ENCODE results near the gene CDH1.
"Not testable (repeated sequence)": the region's sequence is repeated elsewhere in the genome, so short reads cannot be mapped to it uniquely, and the experiment has no call there.

CDH1 gene

DNA sequence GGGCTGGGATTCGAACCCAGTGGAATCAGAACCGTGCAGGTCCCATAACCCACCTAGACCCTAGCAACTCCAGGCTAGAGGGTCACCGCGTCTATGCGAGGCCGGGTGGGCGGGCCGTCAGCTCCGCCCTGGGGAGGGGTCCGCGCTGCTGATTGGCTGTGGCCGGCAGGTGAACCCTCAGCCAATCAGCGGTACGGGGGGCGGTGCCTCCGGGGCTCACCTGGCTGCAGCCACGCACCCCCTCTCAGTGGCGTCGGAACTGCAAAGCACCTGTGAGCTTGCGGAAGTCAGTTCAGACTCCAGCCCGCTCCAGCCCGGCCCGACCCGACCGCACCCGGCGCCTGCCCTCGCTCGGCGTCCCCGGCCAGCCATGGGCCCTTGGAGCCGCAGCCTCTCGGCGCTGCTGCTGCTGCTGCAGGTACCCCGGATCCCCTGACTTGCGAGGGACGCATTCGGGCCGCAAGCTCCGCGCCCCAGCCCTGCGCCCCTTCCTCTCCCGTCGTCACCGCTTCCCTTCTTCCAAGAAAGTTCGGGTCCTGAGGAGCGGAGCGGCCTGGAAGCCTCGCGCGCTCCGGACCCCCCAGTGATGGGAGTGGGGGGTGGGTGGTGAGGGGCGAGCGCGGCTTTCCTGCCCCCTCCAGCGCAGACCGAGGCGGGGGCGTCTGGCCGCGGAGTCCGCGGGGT, at the start of gene CDH1:
TSS of gene CDH1 (plus strand) at position 247 of the 684 bp plus-strand sequence. CDS start at position 371, 124 bp downstream.
- DNase-seq (ENCODE audit: low read depth in 2 of 2): no peak

DNA sequence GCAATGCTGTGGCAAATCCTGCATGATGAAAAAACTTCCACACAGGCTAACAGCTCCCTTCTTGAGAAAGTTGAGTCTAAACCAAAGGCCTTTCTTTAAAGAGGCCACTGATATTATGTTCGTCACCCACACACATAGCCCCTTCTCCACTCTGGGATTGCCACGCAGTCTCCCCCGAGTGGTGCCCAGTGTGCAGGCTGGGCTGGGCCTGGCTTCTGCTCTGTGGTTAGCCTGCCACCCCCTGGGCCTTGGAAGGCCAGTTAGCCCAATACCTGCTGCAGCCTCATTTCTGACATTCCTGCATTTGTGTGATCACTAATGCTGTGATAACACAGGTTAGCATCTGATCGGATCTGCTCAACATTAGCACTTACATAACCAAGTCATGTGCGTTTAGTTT, 47.2 kb upstream of the CDH1 start:
- DNase-seq (ENCODE audit: low read depth in 2 of 2): no peak

GRCh38 chr16:68695575-68695974, 41.5 kb upstream of the CDH1 start:
- no peak for DNase-seq (ENCODE audit: low read depth in 2 of 2)

- DNase-seq (ENCODE audit: low read depth in 2 of 2): no peak
Observed at GRCh38 chr16:68696514-68696913, 40.6 kb upstream of the CDH1 start.

DNA sequence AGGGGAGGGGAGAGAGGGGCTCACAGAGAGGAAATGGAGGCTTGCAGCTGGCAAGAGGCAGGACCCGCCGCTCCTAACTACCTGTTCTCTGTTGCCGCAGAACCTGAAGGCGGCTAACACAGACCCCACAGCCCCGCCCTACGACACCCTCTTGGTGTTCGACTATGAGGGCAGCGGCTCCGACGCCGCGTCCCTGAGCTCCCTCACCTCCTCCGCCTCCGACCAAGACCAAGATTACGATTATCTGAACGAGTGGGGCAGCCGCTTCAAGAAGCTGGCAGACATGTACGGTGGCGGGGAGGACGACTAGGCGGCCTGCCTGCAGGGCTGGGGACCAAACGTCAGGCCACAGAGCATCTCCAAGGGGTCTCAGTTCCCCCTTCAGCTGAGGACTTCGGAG, 39.0 kb upstream of the CDH1 start:
- no peak for DNase-seq (ENCODE audit: low read depth in 2 of 2)

GRCh38 chr16:68700120-68700519, 37.0 kb upstream of the CDH1 start:
- no peak for DNase-seq (ENCODE audit: low read depth in 2 of 2)

DNA sequence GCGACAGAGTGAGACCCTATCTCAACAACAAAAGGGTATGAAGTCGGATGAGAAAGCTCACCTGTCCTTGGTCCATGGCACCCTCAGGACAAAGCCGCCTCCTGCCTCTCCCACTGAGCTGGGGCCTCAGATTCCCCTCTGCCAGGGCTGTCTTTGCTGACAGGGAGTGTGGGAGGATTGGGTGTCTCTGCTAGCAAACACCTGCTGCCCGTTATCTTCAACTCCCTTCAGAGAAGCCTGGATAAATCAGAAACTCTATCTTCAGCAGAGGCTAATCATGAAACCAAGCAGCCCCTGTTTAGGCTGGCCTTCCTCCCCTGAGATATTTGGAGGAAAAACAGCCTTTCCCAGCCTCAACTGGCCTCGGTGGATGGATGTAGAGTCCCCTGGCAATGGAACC, 36.3 kb upstream of the CDH1 start:
- no peak for DNase-seq (ENCODE audit: low read depth in 2 of 2)

GRCh38 chr16:68704232-68704867, 32.7 kb upstream of the CDH1 start:
- peak; percentile 38 to 50 for DNase-seq (ENCODE audit: low read depth in 2 of 2)

- no peak for DNase-seq (ENCODE audit: low read depth in 2 of 2)
Observed at GRCh38 chr16:68707340-68708152, 29.5 kb upstream of the CDH1 start.

GRCh38 chr16:68710211-68710610, 26.9 kb upstream of the CDH1 start:
- no peak for DNase-seq (ENCODE audit: low read depth in 2 of 2)

DNA sequence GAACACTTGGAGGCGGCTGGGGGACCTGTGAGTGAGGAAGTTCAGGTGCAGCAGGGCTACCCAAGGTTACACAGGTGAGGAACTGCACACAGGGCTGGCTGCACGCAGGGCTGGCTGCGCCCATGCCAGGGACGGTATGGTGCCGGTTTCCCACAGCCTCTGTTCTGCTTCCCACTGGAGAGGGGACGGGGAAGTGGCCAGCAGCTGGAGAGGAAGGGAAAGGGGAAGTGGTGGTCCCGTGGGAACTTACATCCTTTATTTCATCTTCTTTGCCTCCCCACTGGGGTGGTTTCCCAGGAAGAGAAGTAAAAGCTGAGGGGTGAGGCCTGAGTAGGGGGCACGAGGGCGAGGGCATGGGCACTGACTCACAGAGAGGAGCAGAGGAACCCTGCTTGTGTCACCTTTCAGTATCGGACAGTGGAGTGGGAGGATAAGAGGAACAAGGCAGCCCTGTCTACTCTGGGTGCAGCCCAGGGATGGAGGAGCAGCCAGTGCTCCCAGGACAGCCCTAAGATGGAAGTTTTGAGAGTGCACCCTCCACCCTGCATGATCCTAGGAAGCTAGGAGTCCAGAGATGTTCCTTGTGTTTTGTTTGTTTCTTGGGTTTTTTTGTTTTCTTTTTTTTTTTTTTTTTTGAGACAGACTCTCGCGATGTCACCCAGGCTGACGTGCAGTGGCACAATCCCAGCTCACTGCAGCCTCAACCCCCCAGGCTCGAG, 25.5 kb upstream of the CDH1 start:
- DNase-seq (ENCODE audit: low read depth in 2 of 2): peak in 1 of 2 donors; percentile 10

DNA sequence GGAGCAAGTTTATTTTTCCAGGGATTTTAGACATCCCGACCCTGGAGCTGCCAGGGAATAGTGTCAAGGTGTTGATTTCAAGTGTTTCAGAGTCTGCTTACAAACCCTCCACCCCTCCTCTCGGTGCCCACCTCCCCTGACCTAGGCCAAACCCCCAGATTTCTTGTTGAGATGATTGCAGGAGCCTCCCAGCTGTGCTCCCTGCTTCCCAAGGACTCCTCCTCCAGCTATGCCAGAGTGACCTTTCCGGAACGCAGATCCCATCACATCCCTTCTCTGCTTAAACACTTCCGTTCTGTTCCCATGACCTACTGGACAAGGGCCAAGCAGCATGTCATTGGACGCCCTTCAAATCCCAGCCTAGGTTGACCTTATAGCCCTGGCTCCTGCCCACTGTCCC, 23.7 kb upstream of the CDH1 start:
- no peak for DNase-seq (ENCODE audit: low read depth in 2 of 2)

GRCh38 chr16:68715471-68715870, 21.6 kb upstream of the CDH1 start:
- DNase-seq (ENCODE audit: low read depth in 2 of 2): no peak

DNA sequence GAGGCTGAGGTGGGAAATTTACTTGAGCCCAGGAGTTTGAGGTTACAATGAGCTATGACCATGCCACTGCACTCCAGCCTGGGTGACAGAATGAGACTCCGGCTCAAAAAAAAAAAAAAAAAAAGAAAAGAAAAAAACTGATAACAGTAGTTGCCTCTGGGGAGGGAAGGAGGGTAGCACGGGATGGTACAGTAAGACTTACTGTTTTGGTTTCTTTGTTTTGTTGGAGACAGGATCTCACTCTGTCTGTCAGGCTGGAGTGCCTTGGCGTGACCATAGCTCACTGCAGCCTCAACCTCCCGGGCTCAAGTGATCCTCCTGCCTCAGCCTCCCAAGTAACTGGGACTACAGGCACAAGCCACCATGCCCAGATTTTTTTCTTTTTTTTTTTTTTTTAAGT, 20.6 kb upstream of the CDH1 start:
- DNase-seq (ENCODE audit: low read depth in 2 of 2): not testable (repeated sequence)

- no peak for DNase-seq (ENCODE audit: low read depth in 2 of 2)
Observed at GRCh38 chr16:68717684-68718083, 19.4 kb upstream of the CDH1 start.

DNA sequence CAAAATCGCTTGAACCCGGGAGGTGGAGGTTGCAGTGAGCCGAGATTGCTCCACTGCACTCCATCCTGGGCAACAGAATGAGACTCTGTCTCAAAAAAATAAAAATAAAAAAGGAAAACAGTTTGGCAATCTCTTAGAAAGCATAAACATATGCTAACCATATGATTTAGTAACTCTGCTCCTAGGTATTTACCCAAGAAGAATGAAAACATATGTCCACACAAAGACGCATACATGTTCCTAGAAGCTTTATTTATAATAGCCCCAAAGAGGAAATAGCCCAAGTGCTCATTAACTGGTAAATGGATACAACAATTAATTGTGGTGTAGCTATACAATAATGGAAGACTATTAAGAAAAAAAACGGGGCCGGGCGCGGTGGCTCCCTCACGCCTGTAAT, 18.5 kb upstream of the CDH1 start:
- no peak for DNase-seq (ENCODE audit: low read depth in 2 of 2)

GRCh38 chr16:68719993-68720489, 17.1 kb upstream of the CDH1 start:
- DNase-seq (ENCODE audit: low read depth in 2 of 2): no peak

DNA sequence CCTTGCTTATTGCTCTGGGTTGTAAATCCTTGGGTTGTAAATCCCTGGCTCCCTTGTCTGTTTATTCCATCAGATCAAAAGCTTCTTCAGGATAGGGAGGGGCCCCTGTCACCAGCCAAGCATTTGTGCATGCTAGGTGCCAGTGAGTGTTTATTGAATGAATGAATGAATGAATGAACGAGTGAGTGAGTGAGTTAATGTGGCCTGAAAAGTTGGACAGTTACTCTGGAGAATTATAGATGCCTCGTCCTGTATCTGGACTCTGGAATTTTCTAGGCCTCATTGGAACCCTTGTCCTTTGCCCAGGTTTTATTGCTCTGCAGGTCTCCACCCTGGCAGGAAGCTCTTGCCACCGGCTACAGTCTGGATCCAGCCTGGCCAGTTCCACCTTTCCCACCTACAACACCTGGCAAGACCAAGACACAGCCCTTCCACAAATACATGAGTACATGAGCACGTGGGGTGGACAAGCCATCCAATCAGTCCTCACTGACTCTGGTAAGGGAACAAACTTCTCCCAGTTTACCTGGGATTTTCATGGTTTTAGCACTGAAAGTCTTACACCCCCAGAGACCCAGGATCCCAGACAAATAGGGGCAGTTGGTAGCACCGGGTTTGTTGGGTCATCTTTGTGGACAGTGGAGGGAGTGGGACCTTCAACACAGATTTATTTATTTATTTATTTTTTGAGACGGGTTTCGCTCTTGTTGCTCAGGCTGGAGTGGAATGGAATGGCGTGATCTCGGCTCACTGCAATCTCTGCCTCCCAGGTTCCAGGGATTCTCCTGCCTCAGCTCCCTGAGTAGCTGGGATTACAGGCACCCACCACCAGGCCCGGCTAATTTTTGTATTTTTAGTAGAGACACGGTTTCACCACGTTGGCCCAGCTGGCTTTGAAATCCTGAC, 14.7 kb upstream of the CDH1 start:
- DNase-seq (ENCODE audit: low read depth in 2 of 2): no peak

DNA sequence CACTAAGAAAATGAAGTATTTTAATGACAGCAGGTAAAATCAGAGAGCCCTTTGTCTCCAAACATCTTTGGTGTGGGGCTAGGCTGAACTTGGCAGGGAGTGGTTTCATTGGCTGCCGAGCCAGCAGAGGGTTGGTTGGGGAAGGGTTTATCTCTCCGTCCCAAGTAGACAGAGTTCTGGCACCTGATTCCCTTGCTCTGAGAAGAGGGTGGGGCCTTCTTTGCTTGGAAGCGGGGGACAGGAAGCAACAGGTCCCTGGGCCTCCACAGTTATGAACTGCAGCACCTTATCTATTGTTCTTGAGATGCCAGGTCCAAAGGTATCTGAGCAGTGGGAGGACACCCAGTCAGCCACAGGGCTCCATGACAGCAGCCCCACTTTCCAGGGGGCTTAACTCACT, 12.3 kb upstream of the CDH1 start:
- DNase-seq (ENCODE audit: low read depth in 2 of 2): no peak

GRCh38 chr16:68728523-68728922, 8.6 kb upstream of the CDH1 start:
- DNase-seq (ENCODE audit: low read depth in 2 of 2): no peak

- no peak for DNase-seq (ENCODE audit: low read depth in 2 of 2)
Observed at GRCh38 chr16:68731637-68732036, 5.5 kb upstream of the CDH1 start.

All from stimulated activated CD4-positive, alpha-beta T cell treated with anti-CD3 and anti-CD28 coated beads, Interleukin-15, amount 100 ng/mL, for 48 hours (primary cell).